GM19238 (cell line): ENCODE measurements around the gene RIMBP3B.
"Not testable (repeated sequence)": the region's sequence is repeated elsewhere in the genome, so short reads cannot be mapped to it uniquely, and the experiment has no call there.

Experiments
- DNase-seq: peaks from one replicate; pipeline ENCODE4 v3.0.0; 2011; ENCODE audit warnings: low spot score; ENCODE audit not compliant: insufficient read length

The RIMBP3B gene

DNA sequence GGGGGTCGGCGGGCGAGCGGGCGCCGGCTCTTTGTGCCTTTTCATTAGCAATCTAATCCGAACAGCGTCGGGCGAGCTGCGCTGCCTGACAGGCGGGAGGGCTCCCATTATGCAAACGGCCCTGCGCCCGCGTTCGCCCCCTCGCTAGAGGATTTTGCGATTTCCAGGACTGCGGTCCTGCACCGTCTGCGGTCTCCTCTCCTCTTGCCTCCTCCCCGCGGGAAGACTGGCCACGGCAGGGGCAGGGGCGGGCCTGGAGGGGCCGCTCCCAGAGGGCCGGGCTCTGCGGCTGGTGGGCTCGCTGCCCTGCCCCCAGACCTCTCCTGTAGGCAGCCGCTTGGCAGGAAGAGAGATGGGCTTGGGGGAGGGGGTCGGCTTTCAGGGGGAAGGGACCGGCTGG, 34.3 kb downstream of the RIMBP3B start:
- not testable (repeated sequence) for DNase-seq

GRCh38 chr22:21418974-21419638, 35.6 kb downstream of the RIMBP3B start:
- not testable (repeated sequence) for DNase-seq

- not testable (repeated sequence) for DNase-seq
Observed at GRCh38 chr22:21420180-21420763, 36.7 kb downstream of the RIMBP3B start.

DNA sequence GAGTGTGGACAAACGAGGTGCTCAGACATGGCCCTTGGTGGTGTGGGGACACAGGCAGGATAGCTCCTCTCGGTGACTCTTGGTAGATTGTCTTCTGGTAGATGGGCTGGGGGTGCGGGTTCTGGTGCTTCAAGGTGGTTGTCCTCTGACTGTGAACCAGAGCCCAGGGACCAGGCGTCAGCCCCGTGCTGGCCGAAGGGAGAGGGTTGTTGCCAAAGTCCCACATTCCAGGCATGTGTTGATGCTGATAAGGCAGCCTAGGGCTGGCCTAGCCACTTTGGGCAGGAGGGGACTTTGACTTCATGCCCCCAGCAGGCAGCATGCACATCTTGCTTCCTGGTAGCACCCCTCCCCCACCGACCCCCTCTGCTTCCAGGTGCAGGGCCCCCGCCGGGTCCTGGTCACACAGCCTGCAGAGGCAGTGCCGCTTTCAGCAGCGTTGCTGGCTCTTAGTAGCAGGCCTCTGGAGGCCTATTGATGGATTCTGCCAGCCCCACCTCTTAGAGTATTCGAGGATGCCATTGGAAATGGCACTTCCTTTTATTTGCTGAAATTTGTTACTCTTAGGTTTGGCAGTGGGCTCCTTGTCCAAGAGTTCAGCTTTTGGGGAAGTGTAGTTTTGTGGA, 40.6 kb downstream of the RIMBP3B start:
- DNase-seq = not testable (repeated sequence)

DNA sequence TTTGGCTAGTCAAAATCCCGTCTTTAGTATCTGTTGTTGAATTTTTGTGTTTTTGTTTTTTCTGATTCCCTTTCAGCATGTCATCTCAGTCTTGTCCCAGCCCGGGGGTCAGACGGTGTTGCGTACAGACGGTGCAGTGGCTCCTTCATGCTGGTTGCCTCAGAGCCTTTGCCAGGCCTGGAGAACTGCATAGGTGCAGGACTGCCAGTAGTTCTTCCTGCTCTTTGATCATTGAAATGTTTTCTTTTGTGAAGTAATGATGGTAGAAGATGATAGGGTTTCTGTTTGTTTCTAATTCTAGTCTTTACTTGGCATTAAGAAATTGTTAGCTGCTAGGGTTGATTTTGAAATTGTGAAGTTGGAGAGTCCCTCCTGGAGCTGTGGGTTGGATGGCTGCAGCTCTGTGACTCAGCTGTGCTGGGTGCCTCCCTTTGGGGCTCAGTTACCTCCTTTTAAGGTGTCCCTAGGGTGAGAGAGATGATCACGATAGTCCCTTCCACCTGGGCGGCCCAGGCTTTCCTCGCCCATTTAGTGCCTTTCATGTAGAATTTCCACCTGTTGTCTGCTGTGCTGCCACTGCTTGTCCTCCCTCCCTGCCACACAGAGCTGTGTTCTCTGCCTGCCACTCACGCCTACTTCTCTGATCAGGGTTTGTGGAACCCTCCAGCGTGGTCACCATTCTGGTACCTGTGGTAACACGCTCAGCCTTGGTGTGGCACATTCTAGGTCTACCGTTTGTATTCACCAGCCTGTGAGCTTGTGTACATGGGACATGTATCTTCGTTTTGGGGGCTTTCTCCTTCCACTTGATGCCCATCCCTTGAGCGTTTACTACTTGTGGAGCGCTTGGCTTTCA, 51.1 kb downstream of the RIMBP3B start:
- DNase-seq = not testable (repeated sequence)

- not testable (repeated sequence) for DNase-seq
Observed at GRCh38 chr22:21435998-21436810, 52.7 kb downstream of the RIMBP3B start.

- DNase-seq = not testable (repeated sequence)
Observed at GRCh38 chr22:21438013-21438412, 54.5 kb downstream of the RIMBP3B start.
